NCI-H1436 treated with DMSO at 0.1 percent for 48 hours (cell line): Measurements from ENCODE around the gene C14orf180.

ENCODE experiments used
- DNase-seq: peaks from one replicate; lab custom pipeline; 2025; lab: John Stamatoyannopoulos, UW

C14orf180 gene

DNA sequence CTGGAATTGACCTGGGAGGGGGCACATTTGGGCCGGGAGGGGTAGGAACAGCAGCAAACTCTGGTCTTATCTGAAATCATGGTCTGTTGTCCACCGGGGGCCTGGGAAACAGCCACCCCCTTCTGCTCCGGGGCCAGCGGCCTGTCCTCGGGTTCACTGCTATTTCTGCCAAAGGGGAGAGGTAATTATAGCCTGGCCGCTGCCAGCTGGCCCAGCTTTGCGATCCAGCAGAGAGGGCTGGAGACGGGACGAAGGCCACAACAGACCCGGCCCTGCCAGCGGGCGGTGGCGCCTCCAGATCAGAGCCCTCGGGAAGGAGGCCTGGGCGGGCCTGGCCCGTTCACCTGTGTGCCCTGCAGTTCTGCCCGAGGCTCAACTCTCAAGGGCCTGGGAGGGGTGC is at the start of gene C14orf180:
Gene C14orf180 (plus strand): TSS at position 258 of the 400 bp plus-strand sequence. CDS start 6,667 bp downstream, outside the sequence.
- no peak for DNase-seq

DNA sequence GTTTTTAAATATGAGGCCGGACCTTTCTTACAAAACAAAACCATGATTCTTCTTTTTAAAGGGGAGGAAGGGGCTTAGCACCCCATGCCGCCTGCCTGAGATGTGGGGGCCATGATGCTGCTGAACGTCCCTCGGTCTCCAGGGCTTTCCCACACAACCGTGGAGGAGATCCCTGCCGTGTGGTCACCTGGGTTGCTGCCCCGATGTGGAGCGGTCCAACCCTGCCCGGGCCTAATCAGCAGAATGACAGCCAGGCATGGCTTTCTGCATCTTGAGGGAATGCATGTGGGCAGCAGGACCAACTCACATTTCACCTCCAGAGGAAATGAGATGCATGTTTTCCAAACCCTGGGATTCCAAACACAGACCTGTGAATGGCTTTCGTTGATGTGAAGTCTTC is 48.9 kb upstream of the C14orf180 start:
- no peak for DNase-seq

- no peak for DNase-seq
These were observed 48.0 kb upstream of the C14orf180 start for GRCh38 chr14:104531421-104532190.

GRCh38 chr14:104532191-104532555 is 47.4 kb upstream of the C14orf180 start:
- no peak for DNase-seq

DNA sequence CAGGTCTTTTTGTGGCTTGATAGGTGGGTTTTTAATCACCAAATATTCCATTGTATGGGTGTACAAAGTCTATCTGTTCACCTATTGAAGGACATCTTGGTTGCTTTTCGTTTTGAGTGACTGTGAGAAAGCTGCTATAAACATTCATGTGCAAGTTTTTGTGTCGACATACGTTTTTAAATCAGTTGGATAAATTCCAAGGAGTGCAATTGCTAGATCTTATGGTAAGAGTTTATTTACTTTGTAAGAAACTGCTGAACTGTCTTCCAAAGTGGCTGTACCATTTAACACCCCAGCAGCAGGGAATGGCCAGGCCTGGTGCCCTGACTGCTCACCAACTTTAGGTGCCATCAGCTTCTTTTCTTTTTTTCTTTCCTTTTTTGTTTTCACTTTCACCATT is 45.5 kb upstream of the C14orf180 start:
- DNase-seq = no peak

DNA sequence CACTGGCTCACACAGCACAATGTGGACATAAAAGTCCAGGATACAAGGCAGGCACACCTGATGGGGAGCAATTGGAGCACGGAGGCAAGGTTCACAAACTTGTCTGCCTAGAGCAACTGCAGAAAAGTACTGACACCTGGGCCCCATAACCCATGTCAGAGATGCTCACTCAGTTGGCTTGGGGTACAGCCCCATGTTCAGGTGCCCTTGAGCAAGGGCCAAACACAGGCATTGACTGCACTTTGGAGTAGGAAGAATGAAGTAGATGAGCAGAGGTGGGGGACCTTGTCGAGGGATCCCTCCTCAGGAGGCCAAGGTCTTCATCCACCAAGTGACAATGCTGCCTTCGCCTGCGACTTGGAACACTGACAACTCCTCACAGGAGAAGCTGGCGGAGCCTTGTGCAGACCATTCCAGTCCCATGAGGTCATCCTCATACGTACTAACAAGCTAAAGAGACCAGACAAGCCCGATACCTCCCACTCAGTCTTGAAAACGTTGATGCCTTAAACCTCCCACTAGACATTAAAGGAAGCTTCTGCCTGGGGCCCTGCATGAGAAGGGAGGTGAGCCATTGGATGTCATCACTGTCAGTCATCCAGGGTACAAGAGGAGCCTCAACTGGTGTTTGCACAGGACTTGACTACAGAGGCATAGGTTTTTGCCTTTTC is 42.5 kb upstream of the C14orf180 start:
- DNase-seq = no peak

GRCh38 chr14:104537613-104537988 is 42.0 kb upstream of the C14orf180 start:
- DNase-seq = no peak

DNA sequence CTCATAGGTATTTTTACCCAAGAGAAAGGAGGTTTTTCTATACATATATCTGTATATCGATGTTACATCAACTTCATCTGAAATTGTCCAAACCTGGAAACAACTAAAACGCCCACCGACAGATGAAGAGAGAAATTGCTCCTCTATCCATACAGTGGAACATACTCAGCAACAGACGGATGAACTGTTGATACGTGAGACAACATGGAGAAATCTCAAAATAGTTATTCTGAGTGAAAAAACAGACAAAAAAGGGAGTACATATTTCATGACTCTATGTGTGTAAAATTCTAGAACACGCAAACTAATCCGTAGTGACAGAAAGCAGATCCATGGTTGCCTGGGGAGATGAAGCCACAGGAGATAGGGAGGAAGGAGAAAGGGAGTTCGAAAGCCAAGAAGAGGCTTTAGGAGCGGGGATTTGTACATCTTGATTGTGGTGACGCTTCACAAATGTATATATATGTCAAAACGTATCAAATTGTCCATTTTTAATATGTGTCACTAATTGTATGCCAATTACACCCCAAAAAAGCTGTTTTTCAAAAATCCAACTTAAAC is 37.6 kb upstream of the C14orf180 start:
- DNase-seq = no peak

DNA sequence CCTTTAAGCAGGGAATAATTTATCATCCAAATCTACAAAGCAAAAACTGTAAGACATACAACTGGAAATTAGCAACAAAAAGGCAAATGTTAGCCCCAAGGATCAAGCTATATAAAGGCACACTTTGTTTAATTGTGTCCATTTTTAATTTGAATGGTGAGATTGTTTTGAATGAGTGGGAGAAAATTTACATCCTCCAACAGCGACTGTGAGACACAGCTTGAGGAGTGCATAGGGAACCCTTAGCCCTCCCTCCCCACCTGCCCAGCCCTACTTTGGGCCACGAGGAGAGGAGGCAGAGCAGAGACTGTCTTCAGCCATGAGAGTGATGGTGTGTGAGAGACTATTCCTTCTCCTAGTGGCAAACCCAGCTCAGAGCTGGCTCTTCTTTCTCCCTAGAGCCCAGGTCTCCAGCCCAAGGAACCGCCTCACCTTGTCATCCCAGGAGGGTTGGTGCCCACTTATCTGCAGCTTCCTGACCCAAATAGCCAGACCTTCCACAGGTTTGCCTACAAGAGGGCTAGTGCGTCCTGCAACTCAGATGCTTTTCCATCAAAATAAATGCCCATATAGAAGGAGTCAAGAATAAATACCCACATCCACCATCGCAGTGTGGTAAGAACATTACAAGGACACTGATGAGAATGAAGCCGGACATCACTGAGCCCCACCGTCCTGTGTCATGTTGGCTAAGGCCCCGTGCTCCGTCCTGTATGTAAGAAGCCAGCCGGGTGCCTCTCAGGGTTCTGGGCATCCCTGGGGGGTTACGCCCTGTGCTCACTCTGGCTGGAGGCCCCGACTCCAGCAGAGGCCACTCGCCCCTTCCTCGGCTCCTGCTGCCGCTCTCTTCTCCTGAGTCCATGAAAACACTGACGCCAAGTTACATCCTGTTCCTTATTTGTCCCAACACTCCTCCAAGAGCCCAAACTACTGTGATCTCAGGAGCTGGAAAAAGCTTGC is 36.4 kb upstream of the C14orf180 start:
- no peak for DNase-seq

- no peak for DNase-seq
These were observed 35.1 kb upstream of the C14orf180 start for GRCh38 chr14:104544362-104544961.

- no peak for DNase-seq
These were observed 34.2 kb upstream of the C14orf180 start for GRCh38 chr14:104545151-104545941.

- no peak for DNase-seq
These were observed 33.5 kb upstream of the C14orf180 start for GRCh38 chr14:104545942-104546501.

DNA sequence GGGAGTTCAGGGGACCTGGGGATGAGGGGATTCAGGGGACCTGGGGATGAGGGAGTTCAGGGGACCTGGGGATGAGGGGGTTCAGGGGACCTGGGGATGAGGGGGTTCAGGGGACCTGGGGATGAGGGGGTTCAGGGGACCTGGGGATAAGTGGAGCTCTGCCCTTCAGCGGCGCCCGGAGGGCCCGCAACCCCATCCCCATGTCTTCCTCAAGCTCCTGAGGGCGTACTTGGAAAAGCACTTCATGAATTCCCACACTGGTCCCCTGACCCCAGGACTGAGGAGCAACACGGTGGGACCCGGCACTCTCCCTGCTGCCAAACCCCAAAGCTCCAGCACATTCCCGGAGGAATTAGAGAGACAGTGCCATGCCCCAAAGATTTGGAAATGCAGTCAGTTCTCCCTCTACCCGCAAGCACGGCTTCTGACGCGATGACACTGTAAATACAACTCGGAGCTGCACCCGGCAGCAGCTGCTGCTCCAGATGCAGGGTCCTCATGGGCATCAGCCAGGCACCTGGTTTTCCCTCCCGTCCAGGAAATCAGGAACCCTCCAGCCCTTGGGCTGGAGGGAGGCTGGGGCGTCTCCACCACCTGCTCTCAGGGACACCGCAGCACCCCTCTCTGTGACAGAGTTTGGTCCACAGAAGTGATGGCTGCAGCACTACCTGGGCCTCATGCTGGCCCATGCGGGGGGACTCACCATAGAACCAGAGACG is 32.8 kb upstream of the C14orf180 start:
- no peak for DNase-seq

DNA sequence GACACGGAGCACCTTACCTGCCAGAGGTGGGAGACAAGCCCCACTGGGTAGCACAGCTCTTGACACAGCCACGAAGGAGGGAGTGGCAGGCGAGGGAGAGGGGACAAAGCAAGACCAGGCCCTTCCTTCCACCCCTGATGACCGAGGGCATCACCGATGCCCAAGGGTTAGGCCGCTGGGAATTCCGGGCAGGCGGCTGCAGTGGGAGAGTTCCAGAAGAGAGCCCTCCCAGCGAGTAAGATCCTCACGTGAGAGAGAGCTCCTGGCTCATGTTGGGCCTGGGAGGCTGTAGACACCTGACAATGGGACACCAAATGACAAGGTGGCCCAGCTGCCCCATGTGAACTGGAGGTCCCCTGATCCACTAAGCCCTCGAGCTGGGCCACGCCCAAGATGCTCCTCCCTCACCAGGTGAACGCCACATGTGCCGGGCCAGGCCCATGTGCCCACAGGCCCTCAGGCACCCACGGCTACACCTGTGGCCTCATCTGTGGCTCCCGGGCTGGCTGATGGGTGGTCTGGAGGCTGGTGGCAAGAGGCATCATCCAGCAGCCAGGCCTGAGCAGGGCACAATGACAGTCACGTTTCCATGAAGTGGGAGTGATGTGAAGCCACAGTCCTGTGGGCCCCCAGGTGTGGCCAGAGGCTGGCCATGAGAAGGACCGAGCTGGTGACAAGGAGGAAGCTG is 32.1 kb upstream of the C14orf180 start:
- no peak for DNase-seq

- no peak for DNase-seq
These were observed 31.4 kb upstream of the C14orf180 start for GRCh38 chr14:104547998-104548700.

GRCh38 chr14:104548802-104549535 is 30.6 kb upstream of the C14orf180 start:
- DNase-seq = no peak

DNA sequence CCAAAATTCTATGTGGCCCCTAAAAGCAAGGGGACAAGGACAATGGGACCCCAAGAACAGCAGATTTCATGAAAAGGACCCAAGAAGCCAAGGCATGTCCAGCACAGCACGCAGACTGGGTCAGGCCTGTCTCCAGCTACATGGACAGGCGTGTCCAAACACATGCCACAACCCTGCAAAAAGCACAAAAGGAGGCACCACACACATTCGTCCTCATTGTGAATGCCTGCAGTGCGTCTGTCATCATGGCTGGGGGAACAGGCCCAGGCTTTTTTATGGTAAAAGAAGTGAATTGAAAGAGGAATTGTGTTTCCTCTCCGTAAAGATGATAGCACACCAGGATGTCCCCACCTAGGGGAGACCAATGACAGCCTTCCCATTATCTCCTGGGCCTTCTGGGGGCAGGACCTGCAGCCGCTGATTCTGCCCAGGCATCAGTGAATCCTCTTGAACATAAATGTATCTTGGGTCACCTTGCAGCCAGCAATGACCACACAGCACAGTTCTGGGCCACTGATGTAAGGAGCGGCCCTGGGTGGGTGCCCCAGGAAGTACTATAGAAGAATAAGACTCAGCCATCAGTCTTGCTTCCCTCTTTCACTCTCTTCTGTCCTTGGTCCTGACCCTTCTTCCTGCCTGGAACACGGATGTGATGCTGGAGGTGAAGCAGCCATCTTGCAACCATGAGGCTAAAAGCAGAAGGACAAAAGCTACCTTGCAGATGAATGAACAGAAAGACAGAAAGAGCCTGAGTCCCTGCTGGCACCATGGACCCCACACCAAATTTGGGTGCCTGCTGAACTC is 29.8 kb upstream of the C14orf180 start:
- DNase-seq = no peak
